ENCODE results near the gene PLA2G4C. TPM values are rescaled to one million over a fixed set of nuclear protein-coding genes. Genes with fewer than 3 reads are reported as not detected.

The PLA2G4C gene
- total and polyA plus RNA-seq, 2 of the 8 experiments (the other 6 are each of a cell fraction or from before 2014, with no cell fraction given), result 14.9 to 20.5 TPM

- peak overlapping the region; percentile 51; the same call in 1 of the 2 replicates for H2AFZ ChIP-seq (ENCODE audit: low read length)
- TF ChIP-seq RNF2 (IDR thresholded peaks at IDR 0.05; ENCODE audit: borderline replicate concordance, low read depth, low read length, missing control alignments, poor library complexity, severe bottlenecking) (no peak), CHD2 (IDR thresholded peaks at IDR 0.05; ENCODE audit: low read length) (no peak), KDM5A (IDR thresholded peaks at IDR 0.05; ENCODE audit: low read length) (no peak), CTBP2 (IDR thresholded peaks at IDR 0.05; ENCODE audit: borderline replicate concordance, insufficient read depth, insufficient read length, low read length) (no peak), TBP (IDR thresholded peaks at IDR 0.05; ENCODE audit: low read depth, low read length) (no peak), EP300 (IDR thresholded peaks at IDR 0.05; ENCODE audit: borderline replicate concordance in 1 of 2, low read depth in 2 of 2, low read length in 2 of 2) (no peak), ASH2L (IDR thresholded peaks at IDR 0.05; ENCODE audit: low read length) (no peak), HDAC6 (IDR thresholded peaks at IDR 0.05; ENCODE audit: low read depth, low read length) (no peak)
Measured at GRCh38 chr19:48029431-48029830, 81.2 kb downstream of the PLA2G4C start.

More at GRCh38 chr19:48029431-48029830, 81.2 kb downstream of the PLA2G4C start:
- Histone ChIP-seq H2AK5ac (ENCODE audit: low read depth, low read length) (no peak overlapping the region), H3K36me3 (ENCODE audit: control insufficient read depth in 2 of 4, insufficient read depth in 4 of 4, low read length in 3 of 4) (no peaks in the 10 kb centered on the region), H3K14ac (ENCODE audit: insufficient read length) (no peak overlapping the region), H3K9ac (replicated peaks in 1 of 4; ENCODE audit: extremely low read depth in 1 of 4, low read depth in 3 of 4, low read length in 3 of 4) (no peak overlapping the region), H3K23ac (ENCODE audit: insufficient read length) (no peak overlapping the region), H3K18ac (ENCODE audit: extremely low read depth, low read length) (no peak overlapping the region), H2BK20ac (ENCODE audit: low read length) (no peak overlapping the region), H4K8ac (ENCODE audit: extremely low read depth, insufficient read depth, low read length) (no peak overlapping the region), H3K79me1 (ENCODE audit: low read depth, low read length) (no peaks in the 10 kb centered on the region), H2BK15ac (ENCODE audit: low read length) (no peak overlapping the region), H3K4me1 (replicated peaks in 1 of 4; ENCODE audit: control insufficient read depth in 3 of 4, insufficient read depth in 4 of 4, low read length in 3 of 4) (no peaks in the 10 kb centered on the region), H4K5ac (ENCODE audit: insufficient read length, low read depth, low read length) (no peak overlapping the region), H4K20me1 (replicated peaks in 1 of 2; ENCODE audit: control insufficient read depth in 1 of 2, insufficient read depth in 2 of 2, low read length in 2 of 2) (no peaks in the 10 kb centered on the region), H3K4me2 (ENCODE audit: insufficient read depth in 1 of 2, low read depth in 2 of 2, low read length in 2 of 2) (no peak overlapping the region), H2BK120ac (replicated peaks; ENCODE audit: low read depth, low read length) (no peak overlapping the region), H2BK5ac (ENCODE audit: low read depth, low read length) (no peak overlapping the region), H3K56ac (replicated peaks; ENCODE audit: insufficient read length, low read depth, low read length) (no peak overlapping the region), H3K27ac (ENCODE audit: low read depth, low read length) (no peak overlapping the region), H3K4me3 (ENCODE audit: extremely low read depth in 1 of 4, insufficient read depth in 2 of 4, low read depth in 3 of 4, low read length in 4 of 4) (no peak overlapping the region), H3K27me3 (replicated peaks in 1 of 4; ENCODE audit: control insufficient read depth in 3 of 4, extremely low read depth in 1 of 4, insufficient read depth in 3 of 4, low read length in 3 of 4) (no peaks in the 10 kb centered on the region), H3K9me3 (ENCODE audit: insufficient read depth in 2 of 2, low read depth in 1 of 2, low read length in 1 of 2) (no peaks in the 10 kb centered on the region), H2BK12ac (ENCODE audit: low read depth, low read length) (no peak overlapping the region), H3K4ac (replicated peaks; ENCODE audit: insufficient read length, low read depth, low read length) (no peak overlapping the region), H3K79me2 (ENCODE audit: control insufficient read depth in 1 of 2, insufficient read depth in 2 of 2, low read length in 2 of 2) (no peaks in the 10 kb centered on the region), H4K91ac (replicated peaks; ENCODE audit: insufficient read length, low read length) (no peak overlapping the region), H3K23me2 (ENCODE audit: low read depth, low read length) (no peaks in the 10 kb centered on the region)
- DNase-seq (ENCODE audit: low read depth in 1 of 2, low spot score in 2 of 2), result no peak
- ChIA-PET POLR2A (ENCODE audit: partially characterized antibody) (interaction anchor here (0.6 kb wide), 1 partner anchor 142 kb away, joined by 3 read pairs; no protein-coding TSS in a partner anchor), CTCF (ENCODE audit: partially characterized antibody) (interaction anchor here (1.2 to 1.7 kb wide), 4 partner anchors 10 to 73 kb away, joined by 4 to 9 read pairs (median 6); no protein-coding TSS in a partner anchor)
- 89% methylated on average over 7 of the region's 7 CpGs; no CpG with 5 or more reads in 1 of the 2 experiments for WGBS, 2 experiments (ENCODE audit: extremely low coverage in 1 of 2, insufficient coverage in 1 of 2, insufficient read length in 1 of 2, insufficient replicate concordance in 2 of 2, low coverage in 1 of 2, low lambda C conversion rate in 2 of 2, missing lambda C conversion rate in 1 of 2)
- FAIRE-seq, result no peak
